Measurements from ENCODE around the gene SOCS3.

The SOCS3 gene

DNA sequence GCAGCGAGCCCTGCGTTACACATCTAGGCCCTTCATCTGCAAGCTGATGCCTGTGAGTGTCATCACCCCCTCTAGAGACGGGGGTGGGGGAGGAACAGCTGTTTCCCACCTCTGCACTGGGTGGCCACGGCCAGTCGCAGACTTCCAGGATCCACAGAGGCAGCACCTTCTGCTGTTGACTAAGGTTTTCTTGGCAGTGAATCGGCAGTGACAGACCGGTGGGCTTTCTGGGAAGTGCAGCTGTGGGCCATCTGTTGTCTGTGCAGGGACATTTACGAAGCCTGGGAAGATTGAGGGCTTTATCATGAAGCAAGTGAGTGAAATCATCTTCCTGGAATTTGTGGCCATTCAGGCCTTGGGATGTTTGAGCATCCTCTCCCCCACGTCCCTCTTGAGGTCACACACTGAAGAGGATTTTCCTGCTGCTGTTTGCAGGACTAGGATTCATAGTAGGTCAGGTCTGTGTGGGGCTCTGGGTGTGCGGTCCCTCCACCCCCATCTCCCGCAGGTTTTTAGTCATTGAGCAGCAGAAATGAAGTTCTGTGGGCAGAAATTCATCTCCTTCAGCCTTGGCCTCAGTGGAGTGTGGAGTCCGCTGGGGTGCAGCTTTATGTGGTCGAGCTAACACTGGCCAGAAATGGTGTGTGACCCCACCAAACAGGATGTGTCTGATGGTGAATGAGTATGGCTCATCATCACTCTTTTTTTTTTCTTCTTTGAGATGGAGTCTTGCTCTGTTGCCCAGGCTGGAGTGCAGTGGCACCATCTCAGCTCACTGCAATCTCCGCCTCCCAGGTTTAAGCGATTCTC lies 30.6 kb upstream of the SOCS3 start:
- DNase-seq, result peak; percentile 99

DNA sequence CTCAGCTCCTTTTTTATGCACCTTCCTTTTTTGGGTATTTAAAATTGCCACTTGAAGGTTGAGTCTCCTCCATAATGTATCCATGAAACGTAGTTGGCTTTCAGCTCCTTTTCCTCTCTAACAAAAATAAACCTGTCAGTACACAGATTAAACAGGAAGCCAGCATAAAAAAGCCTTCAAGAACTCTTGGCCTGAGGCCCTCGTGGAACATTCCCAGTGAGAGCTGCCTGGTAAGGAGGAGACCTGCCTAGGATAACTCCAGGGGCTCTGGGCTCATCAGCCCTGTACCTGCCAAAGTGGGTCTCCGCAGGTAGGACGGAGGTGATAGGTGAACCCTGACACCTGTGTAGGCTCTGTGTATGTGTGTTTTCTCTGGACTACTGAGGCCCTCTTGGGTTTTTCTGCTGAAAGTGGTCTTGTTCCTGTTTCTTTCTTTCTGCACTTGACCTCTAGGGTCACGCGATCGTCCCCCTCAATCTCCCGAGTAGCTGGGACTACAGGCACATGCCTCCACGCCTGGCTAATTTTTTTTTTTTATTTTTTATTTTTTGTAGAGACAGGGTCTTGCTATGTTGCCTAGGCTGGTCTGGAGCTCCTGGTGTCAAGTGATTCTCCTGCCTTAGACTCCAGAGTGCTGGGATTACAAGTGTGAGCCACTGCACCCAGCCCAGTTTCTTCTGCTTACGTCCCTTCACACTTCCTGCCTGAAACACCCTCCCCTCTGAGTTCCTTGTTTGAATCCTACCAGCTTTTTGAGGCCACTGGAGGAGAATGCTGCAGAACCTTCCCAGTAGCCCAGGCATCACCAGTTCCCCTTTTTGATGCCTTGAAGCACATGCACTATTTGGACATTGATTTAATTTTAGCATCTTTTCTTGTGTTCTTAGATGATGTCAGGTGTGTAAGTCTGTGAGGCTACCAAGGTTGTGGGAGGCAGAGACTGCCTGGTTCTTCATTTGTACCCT lies 28.4 kb upstream of the SOCS3 start:
- peak; percentile 32 for DNase-seq

DNA sequence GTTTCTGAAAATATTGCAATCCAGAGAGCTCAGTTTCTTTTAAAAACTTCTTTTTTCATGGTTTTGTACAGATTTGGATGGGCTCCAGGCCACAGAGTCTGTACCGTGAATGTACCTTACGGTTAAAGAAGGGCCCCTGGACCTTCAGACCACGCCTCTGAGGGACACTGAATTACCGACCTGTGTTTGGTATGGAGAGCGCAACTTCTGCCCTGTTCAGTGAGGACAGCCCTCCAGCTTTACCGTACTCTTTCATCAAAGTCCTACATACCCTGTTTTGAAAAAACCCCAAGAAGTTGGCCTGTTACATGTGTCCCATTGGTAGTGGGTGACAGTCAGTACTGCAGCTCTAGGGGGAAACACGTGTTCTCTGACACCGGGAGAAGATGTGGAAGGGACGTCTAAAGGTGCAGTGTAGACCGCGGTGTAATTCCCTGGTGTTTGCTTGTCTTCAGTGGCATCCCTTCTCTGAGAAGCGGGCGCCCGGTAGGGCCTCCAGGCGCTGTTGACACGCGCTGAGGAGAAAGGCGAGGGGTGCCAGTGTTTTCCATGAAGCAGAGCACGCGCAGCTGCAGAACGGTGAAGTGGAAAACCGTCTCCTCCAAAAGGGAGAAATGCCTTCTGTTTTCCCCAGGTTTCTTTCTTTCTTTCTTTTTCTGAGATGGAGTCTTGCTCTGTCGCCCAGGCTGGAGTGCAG lies 24.8 kb upstream of the SOCS3 start:
- no peak for DNase-seq

DNA sequence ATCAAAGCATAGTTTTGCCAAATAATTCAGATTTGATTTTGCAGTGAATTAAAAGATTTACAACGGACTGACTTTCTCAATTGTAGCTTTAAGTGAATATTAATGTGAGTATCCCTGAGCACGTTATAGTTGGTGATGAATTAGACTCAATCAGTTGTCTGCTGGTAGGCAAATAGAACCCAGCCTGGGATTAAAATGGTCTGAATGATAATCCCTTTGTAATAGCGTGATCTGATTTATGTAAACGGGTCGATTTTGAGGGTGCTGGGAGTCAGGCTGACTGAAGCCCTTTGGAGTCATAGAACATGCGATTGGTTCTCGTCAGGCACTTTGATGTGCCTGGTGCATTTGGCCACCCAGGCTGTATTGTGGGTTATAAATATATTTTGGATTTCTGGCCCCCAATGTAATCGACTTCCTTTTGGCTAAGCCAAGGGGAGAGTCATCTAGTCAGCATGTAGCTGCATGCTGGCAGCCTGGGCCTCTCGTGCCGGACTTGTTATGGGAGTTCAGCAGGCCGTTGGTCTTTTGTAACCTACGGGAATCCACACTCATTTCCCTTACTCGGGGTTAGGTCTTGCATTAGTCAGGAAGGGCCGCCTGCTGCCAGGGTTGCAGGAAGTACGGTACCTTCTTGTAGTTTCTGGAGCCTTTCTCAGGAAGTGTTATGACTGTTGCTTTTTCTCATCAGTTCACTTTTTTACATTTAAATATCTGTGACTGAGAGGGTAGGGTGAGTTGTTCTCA lies 24.0 kb upstream of the SOCS3 start:
- DNase-seq, result peak; percentile 97

DNA sequence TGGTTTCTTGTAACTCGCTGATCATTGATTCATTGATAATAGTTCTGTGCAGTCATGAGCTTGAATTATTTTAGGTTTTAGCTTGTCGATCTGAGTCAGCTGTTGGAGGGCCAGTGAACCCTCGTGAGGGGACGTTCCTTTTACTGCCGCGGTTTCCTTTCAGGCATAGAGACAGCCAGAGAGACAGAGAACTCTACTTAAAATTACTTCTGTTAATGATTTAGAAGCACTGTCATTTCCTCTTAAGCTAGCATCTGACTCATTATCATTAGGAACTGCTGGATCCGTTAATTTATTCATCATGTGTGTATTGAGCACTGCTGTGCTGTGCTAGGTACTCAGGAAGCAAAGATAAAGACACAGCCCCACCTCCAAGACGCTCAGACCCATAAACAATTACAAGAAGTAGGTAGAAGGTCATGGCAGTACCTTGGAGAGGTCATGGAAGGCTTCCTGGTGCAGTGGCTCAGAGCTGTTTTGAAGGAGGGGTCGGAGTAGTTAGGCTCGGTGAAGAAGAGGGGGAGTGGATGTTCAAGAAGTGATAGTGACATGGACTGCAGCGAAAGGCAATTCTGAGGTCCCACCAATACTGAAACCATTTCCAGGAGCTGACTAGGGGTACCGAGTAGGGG lies 21.8 kb upstream of the SOCS3 start:
- peak; percentile 65 for DNase-seq

DNA sequence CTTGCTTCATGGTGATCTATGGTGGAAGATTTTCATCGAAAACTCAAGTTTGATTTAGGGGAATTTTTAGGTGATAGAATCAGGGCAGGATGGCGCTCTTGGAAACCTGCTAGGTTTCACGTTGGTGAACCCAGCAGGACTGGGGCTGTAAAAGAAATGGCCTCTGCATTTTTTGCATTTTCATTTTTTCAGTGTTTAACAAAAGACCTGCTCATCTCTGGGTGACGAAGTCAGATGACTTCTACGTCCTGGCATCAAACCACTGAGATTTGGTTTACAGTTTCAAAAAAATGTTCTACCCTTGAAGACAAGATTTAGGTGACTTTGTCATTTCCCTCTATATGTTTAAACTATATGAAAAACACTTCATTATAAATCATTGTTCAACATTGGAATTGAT lies 20.5 kb upstream of the SOCS3 start:
- DNase-seq, result no peak

DNA sequence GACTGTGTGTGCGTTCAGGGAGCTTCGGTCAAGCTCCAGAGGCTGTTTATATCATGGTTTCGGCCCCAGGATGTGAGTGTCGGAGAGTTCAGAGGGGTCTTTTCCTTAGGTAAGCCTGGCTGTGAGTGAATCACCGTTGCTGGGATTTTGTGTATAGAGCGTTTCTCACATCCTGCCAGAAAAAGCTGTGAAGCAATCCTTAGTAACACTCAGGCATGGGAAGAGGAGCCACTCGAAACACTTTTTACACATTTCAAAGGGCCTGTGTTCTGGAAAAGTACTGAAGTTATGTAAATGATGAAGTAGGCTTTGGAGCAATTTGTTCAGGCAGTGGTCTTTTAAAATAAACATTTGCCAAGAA lies 19.2 kb upstream of the SOCS3 start:
- peak; percentile 74 for DNase-seq

DNA sequence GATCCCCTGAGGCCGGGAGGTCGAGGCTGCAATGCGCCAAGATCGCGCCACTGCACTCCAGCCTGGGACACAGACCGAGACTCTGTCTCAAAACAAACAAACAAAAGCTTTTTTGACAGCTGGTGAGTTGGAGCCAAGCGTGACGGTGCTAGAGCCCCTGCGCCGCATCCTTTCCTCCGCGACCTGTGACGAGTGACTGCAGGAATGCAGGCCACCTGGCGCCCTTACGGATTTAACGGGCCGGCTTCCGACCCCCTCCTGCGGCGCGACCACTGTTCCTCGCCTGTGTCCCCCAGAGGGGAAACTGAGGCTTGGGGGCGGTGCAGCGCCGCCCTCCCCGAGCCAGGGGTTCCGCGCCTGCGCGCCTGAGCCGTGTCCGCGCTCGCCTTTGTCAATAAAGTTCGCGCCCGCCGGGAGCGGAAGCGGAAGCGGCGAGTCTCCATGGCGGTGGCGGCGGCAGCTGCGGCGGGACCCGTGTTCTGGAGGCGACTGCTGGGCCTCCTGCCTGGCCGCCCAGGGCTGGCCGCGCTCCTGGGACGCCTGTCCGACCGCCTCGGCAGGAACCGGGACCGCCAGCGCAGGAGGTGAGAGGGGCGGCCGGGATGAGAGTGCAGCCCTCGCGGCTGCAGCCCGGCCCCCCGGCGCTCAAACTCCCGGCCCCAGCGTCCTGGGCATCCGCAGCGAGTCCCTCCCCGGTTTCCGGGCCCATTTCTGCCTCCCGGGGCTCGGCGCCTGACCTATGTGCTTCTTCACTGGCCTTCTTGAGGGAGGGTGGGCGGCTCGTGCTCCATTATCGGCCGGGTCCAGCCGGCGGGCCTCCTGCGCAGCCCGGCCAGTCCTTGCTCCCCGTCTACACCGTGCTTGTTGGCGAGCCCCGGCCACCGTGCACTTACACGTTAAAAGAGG lies 18.6 kb upstream of the SOCS3 start, which contains the start of gene PGS1:
Gene PGS1, plus strand, starts transcription at position 425 of the 906 bp plus-strand sequence. Its CDS starts 17 bp downstream, at position 442.
- DNase-seq, result peak; percentile 73

DNA sequence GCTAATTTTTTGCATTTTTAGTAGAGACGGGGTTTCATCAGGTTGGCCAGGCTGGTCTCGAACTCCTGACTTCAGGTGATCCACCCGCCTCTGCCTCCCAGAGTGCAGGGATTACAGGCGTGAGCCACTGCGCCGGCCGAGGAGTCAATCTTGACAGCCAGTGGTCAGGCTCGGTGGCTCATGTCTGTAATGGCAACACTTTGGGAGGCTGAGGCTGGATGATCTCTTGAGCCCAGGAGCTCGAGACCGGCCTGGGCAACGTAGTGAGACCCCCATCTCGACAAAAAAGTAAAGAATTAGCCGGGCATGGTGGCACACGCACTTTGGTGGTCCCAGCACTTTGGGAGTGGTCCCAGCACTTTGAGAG lies 18.0 kb upstream of the SOCS3 start:
- no peak for DNase-seq

DNA sequence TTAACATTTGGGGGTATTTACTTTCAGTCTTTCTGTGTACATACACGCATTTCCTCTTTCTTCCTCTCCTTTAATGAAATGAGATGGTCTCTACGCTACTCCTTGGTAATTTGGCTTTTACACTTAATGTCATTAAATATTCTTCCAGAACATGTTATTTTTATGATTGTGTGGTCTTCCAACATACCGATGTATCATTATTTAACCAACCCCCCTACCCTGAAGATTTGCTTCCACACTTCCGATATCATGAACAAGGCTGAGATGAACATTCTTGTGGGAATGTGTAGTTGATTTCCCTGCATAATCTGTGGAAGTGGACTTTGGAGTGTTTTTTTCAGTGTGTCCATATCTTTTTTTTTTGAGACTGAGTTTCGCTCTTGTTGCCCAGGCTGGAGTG lies 16.3 kb upstream of the SOCS3 start:
- DNase-seq, result peak; percentile 61

DNA sequence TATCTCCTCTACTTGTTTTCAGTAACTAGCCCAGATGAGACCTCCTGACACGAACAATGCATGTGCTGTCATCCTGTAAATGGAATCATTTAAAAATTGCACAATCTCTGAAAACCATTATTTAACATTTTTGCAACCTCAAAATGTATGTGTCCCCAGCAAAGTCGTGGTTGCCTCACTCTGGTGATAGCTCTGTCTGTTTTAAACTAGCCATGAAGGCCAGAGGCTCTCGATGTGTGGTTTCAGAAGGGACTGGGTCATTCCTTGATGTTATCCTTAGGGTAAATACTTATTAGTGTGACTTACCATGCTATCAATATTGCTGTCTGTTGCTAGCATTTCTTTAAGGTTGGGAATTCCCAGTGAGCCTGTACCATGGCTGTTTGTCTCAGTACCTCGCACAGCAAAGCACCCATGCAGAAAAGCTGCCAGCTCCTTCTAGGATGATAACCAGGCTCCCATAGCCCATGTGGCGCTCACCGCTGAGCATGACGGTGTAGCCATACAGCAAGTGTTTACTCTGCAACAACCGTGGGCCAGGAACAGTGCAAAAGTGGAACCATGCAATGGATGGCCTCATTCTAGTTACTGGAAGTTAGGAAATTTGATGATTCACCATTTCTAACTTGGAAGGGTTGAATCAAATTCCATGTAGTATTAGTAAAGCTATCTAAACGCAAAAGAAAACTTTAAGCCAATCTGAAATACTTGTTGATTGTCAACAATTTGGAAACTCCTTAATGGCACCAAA lies 15.7 kb upstream of the SOCS3 start:
- peak; percentile 93 for DNase-seq

DNA sequence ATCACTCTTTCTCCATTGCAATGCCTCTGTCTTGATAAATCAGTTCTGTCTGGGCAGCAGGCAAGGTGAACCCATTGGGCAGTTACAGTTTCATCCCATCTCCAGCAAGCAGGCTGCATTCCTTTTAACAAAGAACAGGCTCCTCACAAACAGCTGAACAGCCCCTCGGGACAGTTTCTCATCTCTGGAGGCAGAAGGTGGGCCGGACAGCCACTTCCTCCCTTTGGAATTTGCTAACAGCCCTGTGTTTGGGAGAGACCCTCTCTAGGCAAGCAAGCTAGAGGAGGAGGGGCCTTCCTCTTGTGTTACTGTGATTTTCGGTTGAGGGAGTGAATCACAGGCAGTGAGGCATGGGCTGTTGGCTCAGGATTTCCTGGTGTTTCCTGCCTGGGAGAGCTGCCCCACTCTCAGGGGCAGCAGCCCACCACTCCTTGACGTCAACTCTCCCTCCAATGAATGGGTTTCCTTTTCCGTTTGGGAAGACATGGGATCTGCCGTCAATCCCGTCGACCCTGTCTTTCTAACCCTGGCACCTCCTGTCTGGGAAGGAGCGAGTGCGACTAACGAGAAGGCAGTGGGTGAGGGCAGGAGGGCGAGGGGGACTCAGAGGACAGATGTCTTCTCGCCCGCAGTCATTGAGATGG lies 14.9 kb upstream of the SOCS3 start:
- peak; percentile 93 for DNase-seq

DNA sequence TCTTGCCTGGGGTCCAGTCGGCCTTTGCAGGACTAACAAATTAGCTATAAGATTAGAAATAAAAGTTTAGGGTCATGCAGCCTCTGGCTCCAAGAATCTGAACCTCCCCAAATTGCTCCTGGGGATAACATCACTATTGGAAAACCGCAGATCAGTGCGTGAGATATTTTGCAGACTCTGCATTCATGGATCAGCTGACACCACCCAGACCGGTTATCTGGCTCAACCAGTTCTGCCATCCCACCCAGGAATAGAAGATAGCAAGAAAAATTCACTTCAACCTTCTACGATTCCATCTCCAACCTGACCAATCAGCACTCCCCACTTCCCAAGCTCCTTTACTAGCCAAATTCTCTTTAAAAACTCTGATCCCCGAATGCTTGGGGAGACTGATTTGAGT lies 14.3 kb upstream of the SOCS3 start:
- no peak for DNase-seq

DNA sequence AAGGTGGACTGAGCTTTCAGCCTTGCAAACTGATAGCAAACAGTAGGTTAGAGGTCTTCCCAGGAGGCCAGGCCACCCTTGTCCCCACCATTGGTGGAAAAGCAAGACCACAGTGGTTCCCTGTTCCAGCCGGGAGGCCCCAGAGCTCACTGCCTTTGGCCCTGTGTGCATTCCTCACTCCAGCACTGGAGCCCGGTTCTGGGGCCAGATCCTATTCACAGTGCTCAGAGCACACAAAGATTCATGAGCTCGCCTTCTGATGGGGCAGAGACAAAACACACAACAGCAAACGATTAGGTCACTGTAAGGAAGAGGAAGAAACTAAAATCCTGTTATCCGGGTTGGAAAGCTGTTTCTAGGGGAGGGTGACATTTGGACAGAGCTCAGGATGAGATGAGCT lies 13.0 kb upstream of the SOCS3 start:
- DNase-seq, result no peak

DNA sequence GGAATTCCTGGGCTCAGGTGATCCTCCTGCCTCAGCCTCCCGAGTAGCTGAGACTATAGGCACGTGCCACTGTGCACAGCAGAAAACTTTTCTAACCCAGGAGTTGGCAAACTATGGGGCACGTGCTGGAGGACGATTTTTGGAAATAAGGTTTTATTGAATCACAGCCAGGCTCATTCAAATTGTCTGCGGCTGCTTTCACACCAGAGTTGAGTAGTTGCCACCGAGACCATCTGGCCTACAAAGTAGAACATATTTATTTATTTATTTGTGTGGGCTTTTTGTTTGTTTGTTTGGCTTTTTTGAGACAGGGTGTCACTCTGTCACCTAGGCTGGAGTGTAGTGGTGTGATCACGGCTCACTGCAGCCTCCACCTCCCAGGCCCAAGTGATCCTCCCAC lies 11.2 kb upstream of the SOCS3 start:
- no peak for DNase-seq

DNA sequence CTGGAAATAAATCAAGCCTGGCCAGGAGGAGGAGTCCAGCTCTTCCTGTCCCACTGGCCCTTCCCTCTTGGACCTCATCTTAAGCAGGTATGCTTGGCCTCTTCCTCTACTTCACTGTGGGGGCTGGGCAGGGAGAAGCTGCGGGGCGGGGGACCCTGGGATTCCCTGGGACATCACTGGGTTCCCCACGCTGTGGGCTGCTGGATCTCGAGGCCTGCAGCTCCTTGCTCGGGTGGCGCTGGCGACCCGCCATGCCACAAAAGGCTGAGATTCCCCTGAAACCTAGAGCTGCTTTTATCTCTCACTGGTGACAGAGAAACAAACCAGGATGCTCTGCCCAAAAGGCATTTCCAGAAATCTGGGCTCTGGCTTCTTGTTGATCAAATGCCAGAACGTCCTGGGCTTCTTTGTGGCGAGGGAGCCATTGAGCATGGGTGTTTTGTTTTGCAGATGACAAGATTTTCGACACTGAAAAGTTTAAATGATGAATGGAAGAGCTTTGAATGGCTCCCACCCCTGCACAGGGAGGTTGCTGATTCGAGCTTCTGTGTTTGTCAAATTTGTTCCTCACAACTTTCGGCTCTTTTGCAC lies 10.0 kb upstream of the SOCS3 start:
- no peak for DNase-seq

DNA sequence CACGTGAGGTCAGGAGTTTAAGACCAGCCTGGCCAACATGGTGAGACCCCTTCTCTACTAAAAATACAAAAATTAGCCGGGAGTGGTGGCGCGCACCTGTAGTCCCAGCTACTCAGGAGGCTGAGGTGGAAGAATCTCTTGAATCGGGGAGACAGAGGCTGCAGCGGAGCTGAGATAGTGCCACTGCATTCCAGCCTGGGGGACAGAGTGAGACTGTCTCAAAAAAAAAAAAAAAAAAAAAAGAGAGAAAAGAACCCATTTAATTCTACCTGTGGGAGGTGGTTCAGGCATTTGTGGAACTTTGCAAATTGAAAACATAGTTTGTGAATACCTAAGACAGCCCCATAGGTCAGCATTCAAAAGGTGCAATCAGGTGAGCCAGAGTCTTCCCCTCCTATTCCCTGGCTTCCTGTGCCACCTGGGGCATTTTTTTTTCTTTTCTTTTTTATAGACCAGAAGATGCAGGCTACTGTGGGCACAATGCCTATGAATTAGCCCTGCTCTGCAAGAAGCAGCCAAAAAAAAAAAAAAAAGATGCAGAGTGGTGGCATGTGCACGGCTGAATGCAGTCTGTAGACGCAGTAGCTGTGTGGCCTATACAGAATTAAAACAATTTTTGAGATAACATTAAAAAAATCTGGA lies 9.1 kb upstream of the SOCS3 start:
- DNase-seq, result no peak

DNA sequence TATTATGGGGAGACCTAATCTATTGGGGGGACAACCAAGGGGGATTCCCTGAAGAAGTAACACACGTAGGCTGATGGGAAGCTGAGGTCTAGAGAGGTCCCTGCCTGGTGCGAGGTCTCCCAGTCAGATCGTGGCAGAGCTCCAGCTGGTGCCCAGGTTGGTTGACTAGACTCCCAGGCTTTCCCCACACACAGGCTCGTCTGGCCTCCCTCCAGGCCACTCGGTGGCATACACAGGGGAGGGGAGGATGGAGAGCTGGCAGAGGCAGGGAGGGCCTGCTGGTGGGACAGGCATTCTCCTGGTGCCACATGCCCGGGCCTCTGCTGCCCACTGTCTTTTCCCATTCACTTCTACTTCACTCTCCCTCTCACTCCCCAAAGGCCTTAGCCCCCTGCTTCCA lies 8.5 kb upstream of the SOCS3 start:
- DNase-seq, result no peak

DNA sequence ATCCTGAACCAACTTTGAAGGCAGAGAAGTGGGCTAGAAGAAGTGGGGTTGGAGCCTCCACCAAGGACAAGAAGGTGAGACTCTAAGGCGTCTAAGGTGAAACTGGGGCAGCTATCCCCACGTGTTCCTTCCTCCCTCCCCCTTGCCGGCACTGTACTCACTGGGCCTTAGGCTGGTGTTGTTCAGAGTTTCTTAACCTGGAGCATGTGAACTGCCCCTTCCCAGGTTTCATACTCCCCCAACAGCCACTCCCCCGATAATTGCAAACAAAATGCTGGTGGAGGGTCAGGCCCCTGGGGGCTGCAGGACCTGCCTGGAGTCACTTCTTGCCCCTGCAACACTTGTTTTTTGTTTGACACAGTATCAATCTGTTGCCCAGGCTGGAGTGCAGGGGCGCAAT lies 7.3 kb upstream of the SOCS3 start:
- DNase-seq, result no peak

Data from fibroblast of upper back skin (primary cell).